SK-N-SH (cell line): ENCODE data around the gene SMURF1. TPM values are rescaled to one million over a fixed set of nuclear protein-coding genes. Genes with fewer than 3 reads are reported as not detected.

Experiments used
- CTCF ChIA-PET: fragments of 300-600, 350-600 bp; formaldehyde crosslinking; extraction: SDS; loops from one replicate; lab custom pipeline; 2021; lab: Yijun Ruan, JAX
- POLR2A ChIA-PET: fragments of 350-600 bp; sonication (Branson Sonifier 250); formaldehyde crosslinking; extraction: SDS; loops from one replicate; lab custom pipeline; 2020; ENCODE audit warnings: antibody characterized with exemption, inconsistent platforms; lab: Yijun Ruan, JAX
- DNase-seq: peaks from one replicate; pipeline ENCODE4 v3.0.0; 2012
- H2AFZ ChIP-seq: fragments of 200-600 bp; sonication (generic); 2 replicates; pipeline ENCODE4 v1.8.1; 2016; ENCODE audit warnings: antibody characterized with exemption, mild to moderate bottlenecking, low read depth
- H3F3A ChIP-seq: fragments of 200-600 bp; sonication (generic); replicated peaks from 2 replicates; pipeline ENCODE3; 2016; ENCODE audit warnings: antibody characterized with exemption, mild to moderate bottlenecking; ENCODE audit not compliant: insufficient read depth
- H3K27ac ChIP-seq, 2 experiments: fragments of 200-500 bp in 1 of 2; fragments of 200-600 bp in 1 of 2; sonication (Bioruptor generic) in 1 of 2; sonication (generic), shearing (Covaris generic) in 1 of 2; 2 replicates each; pipeline versions ENCODE4 v1.5.1 to v1.6.1; 2014 to 2016; ENCODE audit warnings: low read depth in 2 of 2, inconsistent platforms in 1 of 2, low read length in 1 of 2, mild to moderate bottlenecking in 1 of 2, mixed read lengths in 1 of 2
- H3K27me3 ChIP-seq: fragments of 200-600 bp; sonication (generic), shearing (Covaris generic); 2 replicates; pipeline ENCODE4 v1.6.1; 2016; ENCODE audit warnings: mixed run types; ENCODE audit not compliant: insufficient read depth
- H3K36me3 ChIP-seq, 2 experiments: fragments of 200-500 bp in 1 of 2; fragments of 200-600 bp in 1 of 2; sonication (Bioruptor generic) in 1 of 2; sonication (generic) in 1 of 2; replicated peaks in 1 of 2; 2 replicates each; pipeline versions ENCODE3 to v1.5.1; 2014 to 2016; ENCODE audit warnings: low read length in 1 of 2, mild to moderate bottlenecking in 1 of 2; ENCODE audit not compliant: insufficient read depth in 2 of 2, control insufficient read depth in 1 of 2
- H3K4me1 ChIP-seq, 2 experiments: fragments of 200-500 bp in 1 of 2; fragments of 200-600 bp in 1 of 2; sonication (Bioruptor generic) in 1 of 2; sonication (generic), shearing (Covaris generic) in 1 of 2; 2 replicates each; pipeline versions ENCODE4 v1.5.1 to v1.6.1; 2014 to 2016; ENCODE audit warnings: low read depth in 1 of 2, low read length in 1 of 2, mixed run types in 1 of 2; ENCODE audit not compliant: insufficient read depth in 2 of 2, control insufficient read depth in 1 of 2
- H3K4me2 ChIP-seq: fragments of 200-600 bp; sonication (generic), shearing (Covaris generic); 2 replicates; pipeline ENCODE4 v1.6.1; 2017; ENCODE audit warnings: mixed run types
- H3K4me3 ChIP-seq, 2 experiments: fragments of 200-500 bp in 1 of 2; fragments of 200-600 bp in 1 of 2; sonication (Bioruptor generic) in 1 of 2; sonication (generic), shearing (Covaris generic) in 1 of 2; 2 replicates each; pipeline versions ENCODE4 v1.5.1 to v1.8.1; 2014 to 2016; ENCODE audit warnings: low read depth in 2 of 2, inconsistent platforms in 1 of 2, low read length in 1 of 2, mild to moderate bottlenecking in 1 of 2, mixed read lengths in 1 of 2, moderate library complexity in 1 of 2
- H3K79me2 ChIP-seq: fragments of 200-600 bp; sonication (generic); 2 replicates; pipeline ENCODE4 v1.8.1; 2017; ENCODE audit warnings: mild to moderate bottlenecking; ENCODE audit not compliant: insufficient read depth
- H3K9ac ChIP-seq: fragments of 200-600 bp; sonication (generic); 2 replicates; pipeline ENCODE4 v1.6.1; 2017; ENCODE audit warnings: mixed run types
- H3K9me2 ChIP-seq: fragments of 200-600 bp; sonication (generic); 2 replicates; pipeline ENCODE4 v1.6.1; 2017; ENCODE audit warnings: mixed run types
- H3K9me3 ChIP-seq: fragments of 200-600 bp; sonication (generic); 2 replicates; pipeline ENCODE4 v1.6.1; 2017; ENCODE audit warnings: mixed run types, mild to moderate bottlenecking, moderate library complexity
- H4K20me1 ChIP-seq: fragments of 200-600 bp; sonication (generic); 2 replicates; pipeline ENCODE4 v1.6.1; 2017; ENCODE audit warnings: mild to moderate bottlenecking, mixed run types; ENCODE audit not compliant: insufficient read depth
- CTCF ChIP-seq: fragments of 200-600 bp; sonication (generic); IDR thresholded peaks from 2 replicates; pipeline ENCODE4 v1.6.1; 2017; ENCODE audit warnings: antibody characterized with exemption, mild to moderate bottlenecking, moderate library complexity
- ELF1 ChIP-seq: IDR thresholded peaks from 2 replicates; pipeline ENCODE4 v1.4.0; 2012
- GABPA ChIP-seq: IDR thresholded peaks from 2 replicates; pipeline ENCODE4 v1.4.0; 2012; ENCODE audit warnings: low read depth, mild to moderate bottlenecking
- NRF1 ChIP-seq: IDR thresholded peaks from 2 replicates; pipeline ENCODE4 v1.6.1; 2012; ENCODE audit warnings: low read depth, mild to moderate bottlenecking, low read length
- POLR2AphosphoS5 ChIP-seq: IDR thresholded peaks from 2 replicates; pipeline ENCODE4 v1.6.1; 2012; ENCODE audit warnings: low read depth, low read length
- RAD21 ChIP-seq: IDR thresholded peaks from 2 replicates; pipeline ENCODE4 v1.6.1; 2012; ENCODE audit warnings: mild to moderate bottlenecking, low read length
- RCOR1 ChIP-seq: fragments of 150-350 bp; IDR thresholded peaks from 2 replicates; pipeline ENCODE4 v1.6.1; 2017; ENCODE audit warnings: antibody characterized with exemption, low read length
- USF1 ChIP-seq: IDR thresholded peaks from 2 replicates; pipeline ENCODE4 v1.4.0; 2012; ENCODE audit warnings: low read depth, borderline replicate concordance
- WGBS: methylation state at CpG from one replicate; pipeline ENCODE4 v1.1.6; 2017; ENCODE audit warnings: low lambda C conversion rate; 5-methylcytosine and 5-hydroxymethylcytosine counted together
- polyA plus RNA-seq, 3 experiments: library from polyadenylated mRNA; depleted of rRNA; stranded (reverse); fragments of >200 nt; gene quantifications; 2 replicates each; pipeline ENCODE4 v1.2.3, GENCODE V29; 2012

Gene SMURF1
- polyA plus RNA-seq, 1 of the 3 experiments (the other 2 are of a cell fraction): 12.9 TPM

- TF ChIP-seq CTCF (no peak), RCOR1 (no peak), NRF1 (no peak), POLR2AphosphoS5 (no peak)
Observed at GRCh38 chr7:99123571-99124033, 20.3 kb downstream of the SMURF1 start (continued).

GRCh38 chr7:99122762-99123161, 21.1 kb downstream of the SMURF1 start:
- peaks cover 100% of the 10 kb centered on the region for H3K79me2 ChIP-seq
- H3F3A ChIP-seq: peaks cover 5% of the 10 kb centered on the region
- no peak overlapping the region for H3K4me2 ChIP-seq
- no peak overlapping the region for H3K9ac ChIP-seq
- peaks cover 5 to 6% of the 10 kb centered on the region in 2 experiments for H3K36me3 ChIP-seq
- no peak for DNase-seq
- no peaks in the 10 kb centered on the region for H3K9me3 ChIP-seq
- no peak overlapping the region for H3K4me3 ChIP-seq
- WGBS: 97% methylated on average over 6 of the region's 6 CpGs
- no peak overlapping the region for H3K27ac ChIP-seq
- H3K27me3 ChIP-seq: no peaks in the 10 kb centered on the region
- CTCF ChIA-PET: no interaction called here
- no peak for TF ChIP-seq RAD21
- TF ChIP-seq USF1: no peak
- TF ChIP-seq GABPA: no peak
- POLR2A ChIA-PET: no interaction called here
- no peak overlapping the region for H2AFZ ChIP-seq
- H3K9me2 ChIP-seq: no peaks in the 10 kb centered on the region
- peaks cover 7 to 9% of the 10 kb centered on the region in 2 experiments; a peak in 3 of 4 replicates for H3K4me1 ChIP-seq
- peaks cover 84% of the 10 kb centered on the region for H4K20me1 ChIP-seq

- H3K36me3 ChIP-seq: peaks cover 5 to 15% of the 10 kb centered on the region in 2 experiments
- DNase-seq: no peak
- no peak overlapping the region for H3K4me3 ChIP-seq
- peaks cover 10% of the 10 kb centered on the region for H3F3A ChIP-seq
- no peak for TF ChIP-seq ELF1
- TF ChIP-seq RCOR1: no peak
- no peak for TF ChIP-seq USF1
- H3K9me3 ChIP-seq: peaks cover 8% of the 10 kb centered on the region
- no peaks in the 10 kb centered on the region for H3K9me2 ChIP-seq
- H3K4me1 ChIP-seq: peaks cover 4 to 8% of the 10 kb centered on the region in 2 experiments; a peak in 2 of 4 replicates
- no peaks in the 10 kb centered on the region for H3K27me3 ChIP-seq
- H2AFZ ChIP-seq: no peak overlapping the region
- H3K9ac ChIP-seq: no peak overlapping the region
- H4K20me1 ChIP-seq: peaks cover 77% of the 10 kb centered on the region
- CTCF ChIA-PET: interaction anchor here (1.1 to 1.8 kb wide), 3 partner anchors 11 to 15 kb away, joined by 3 to 6 read pairs (median 3); no protein-coding TSS in a partner anchor
- POLR2A ChIA-PET: no interaction called here
- no peak overlapping the region for H3K4me2 ChIP-seq
- peaks cover 100% of the 10 kb centered on the region for H3K79me2 ChIP-seq
- H3K27ac ChIP-seq: no peak overlapping the region; a peak in 1 of 4 replicates
- 94% methylated on average over 13 of the region's 13 CpGs for WGBS
Observed at GRCh38 chr7:99121496-99122021, 22.3 kb downstream of the SMURF1 start.
